AG20443 (cell line): Measurements from ENCODE around the gene CACNA1C.
A peak's percentile ranks its signal among the peaks of the same experiment; 100 is the strongest.

Source experiments
- DNase-seq: peaks from one replicate; pipeline ENCODE4 v3.0.0; 2012; ENCODE audit warnings: low spot score, mixed read lengths

Gene CACNA1C

DNA sequence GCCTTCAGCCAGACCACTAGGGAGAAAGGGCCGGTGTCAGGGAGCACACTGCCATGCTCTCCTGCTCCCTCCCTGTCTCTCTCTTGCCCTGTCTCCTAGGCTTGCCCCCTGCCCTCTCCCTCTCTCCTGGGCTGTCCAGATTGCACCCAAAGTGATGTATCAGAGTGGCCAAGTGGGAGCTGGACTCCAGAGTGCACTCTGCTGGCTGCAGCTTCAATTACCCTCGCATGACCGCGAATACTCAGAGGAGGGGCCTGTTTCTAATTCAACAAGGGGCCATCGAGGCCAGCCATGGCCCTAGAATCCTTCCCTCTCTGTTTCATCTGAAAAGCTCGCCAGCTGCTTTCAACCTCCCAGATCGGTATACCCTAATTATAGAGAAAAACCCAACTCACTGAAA is 535.6 kb downstream of the CACNA1C start:
- DNase-seq: no peak

DNA sequence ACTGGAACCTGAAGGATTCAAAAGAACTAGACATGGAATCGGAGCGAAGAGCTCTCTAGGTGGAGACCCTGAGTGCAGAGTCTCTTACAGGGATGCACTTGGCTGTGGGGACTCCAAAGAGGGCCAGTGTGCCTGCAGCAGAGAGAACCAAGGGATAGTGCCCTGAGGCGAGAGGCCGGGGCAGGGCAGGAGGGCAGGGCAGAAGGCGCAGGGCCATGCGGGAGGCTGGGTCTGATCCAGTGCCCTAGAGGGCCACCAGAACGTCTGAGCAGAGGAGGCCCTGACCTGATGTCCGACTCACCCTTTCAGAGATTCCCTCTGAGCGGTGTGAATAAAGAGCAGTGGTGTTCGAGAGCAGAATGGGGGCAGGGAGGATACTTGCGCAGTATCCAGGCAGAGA is 536.6 kb downstream of the CACNA1C start:
- no peak for DNase-seq

DNA sequence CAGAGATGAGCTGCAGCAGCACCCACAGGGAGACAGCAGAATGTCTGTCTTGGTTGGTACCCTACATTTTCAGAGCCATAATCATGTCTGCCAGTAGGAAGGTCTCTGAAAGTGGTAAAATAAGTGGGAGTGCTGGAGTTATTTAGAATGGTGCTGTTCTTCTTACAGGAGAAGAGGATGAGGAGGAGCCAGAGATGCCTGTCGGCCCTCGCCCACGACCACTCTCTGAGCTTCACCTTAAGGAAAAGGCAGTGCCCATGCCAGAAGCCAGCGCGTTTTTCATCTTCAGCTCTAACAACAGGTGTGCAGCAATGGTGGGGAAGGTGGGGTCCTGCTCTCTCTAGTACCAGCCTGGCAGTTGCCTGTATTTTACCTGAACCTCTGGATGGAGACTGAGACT is 540.3 kb downstream of the CACNA1C start:
- DNase-seq: no peak

DNA sequence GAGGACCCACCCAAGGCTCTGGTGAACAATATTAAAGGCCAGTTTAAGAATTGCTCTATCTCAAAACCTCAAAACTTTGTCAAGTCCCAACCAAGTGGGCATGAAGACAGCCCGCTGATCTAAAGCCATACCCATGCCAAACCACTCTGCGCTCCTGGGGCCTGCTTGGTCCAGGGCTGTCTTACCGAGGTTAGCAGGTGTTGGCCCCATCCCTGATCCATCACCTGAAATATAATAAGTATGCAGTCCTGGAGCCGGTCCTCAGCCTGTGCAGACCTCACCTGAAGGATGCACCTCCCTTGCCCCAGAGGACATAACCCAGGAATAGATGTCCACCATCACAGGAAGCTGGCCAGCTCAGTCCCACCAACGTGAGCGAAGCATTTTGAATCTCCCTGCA is 543.7 kb downstream of the CACNA1C start:
- DNase-seq: no peak

- no peak for DNase-seq
Observed at GRCh38 chr12:2605301-2605700, 552.5 kb downstream of the CACNA1C start.

DNA sequence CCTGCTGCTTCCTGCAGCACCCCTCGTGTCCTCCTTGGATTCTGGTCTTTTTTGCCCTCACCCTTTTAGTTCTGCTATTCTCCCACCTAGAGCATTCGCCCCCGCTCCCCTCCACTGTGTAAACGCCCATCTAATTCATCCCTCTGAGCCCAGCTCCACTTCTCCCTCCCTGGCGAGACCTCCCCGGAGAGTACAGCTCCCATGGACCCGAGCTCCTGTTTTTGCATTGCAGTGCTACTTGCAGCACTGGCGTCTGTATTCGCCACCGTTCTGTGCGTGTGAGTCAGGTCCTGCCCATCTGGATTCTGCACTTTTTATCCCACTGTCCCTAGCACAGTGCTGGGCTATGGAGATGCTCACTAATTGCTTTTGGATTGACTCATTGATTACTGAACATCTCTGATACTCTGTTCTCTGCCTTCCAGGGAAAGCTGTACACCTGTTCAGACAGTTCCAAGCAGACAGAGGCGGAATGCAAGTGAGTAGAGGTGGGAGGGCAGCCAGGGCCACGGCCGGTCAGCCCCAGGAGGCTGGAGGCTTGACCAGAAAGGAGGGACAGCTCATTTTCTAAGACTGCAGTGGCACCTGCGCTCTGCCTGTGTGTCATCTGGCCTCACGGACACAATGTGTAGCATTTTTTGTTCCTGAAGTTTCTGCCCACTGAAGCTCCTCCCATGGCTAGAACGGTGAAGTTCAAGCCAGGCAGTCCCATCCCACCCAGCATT is 553.6 kb downstream of the CACNA1C start:
- DNase-seq: no peak

GRCh38 chr12:2607881-2608607 is 555.3 kb downstream of the CACNA1C start:
- DNase-seq: no peak

GRCh38 chr12:2608608-2608945 is 555.8 kb downstream of the CACNA1C start:
- no peak for DNase-seq

- no peak for DNase-seq
Observed at GRCh38 chr12:2609020-2609419, 556.2 kb downstream of the CACNA1C start.

GRCh38 chr12:2610358-2610757 is 557.6 kb downstream of the CACNA1C start:
- DNase-seq: no peak

- DNase-seq: peak; percentile 94
Observed at GRCh38 chr12:2613326-2614073, 560.7 kb downstream of the CACNA1C start.

GRCh38 chr12:2614341-2614740 is 561.6 kb downstream of the CACNA1C start:
- no peak for DNase-seq

- DNase-seq: no peak
Observed at GRCh38 chr12:2615665-2616402, 563.0 kb downstream of the CACNA1C start.

DNA sequence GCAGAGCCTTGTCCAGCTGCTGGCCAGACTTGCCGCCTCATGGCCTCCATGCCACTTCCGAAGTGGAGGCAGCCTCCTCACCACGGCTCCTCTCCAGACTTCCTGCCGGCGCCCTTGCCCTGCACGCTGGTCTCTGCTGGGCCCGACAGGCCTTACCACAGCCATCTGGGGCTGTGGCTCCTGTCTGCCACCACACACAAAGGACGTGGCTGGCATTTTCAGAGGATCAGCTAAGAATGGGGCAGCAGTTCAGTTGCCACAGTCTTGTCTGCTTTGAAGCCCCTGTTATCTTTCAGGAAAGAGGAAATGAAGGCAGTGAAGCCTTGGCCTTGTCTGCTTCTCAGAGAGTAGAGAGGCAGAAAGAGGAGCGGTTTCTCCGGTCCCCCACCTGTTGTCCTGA is 564.0 kb downstream of the CACNA1C start:
- DNase-seq: no peak

- DNase-seq: no peak
Observed at GRCh38 chr12:2617365-2617764, 564.6 kb downstream of the CACNA1C start.

GRCh38 chr12:2618291-2618995 is 565.7 kb downstream of the CACNA1C start:
- no peak for DNase-seq

DNA sequence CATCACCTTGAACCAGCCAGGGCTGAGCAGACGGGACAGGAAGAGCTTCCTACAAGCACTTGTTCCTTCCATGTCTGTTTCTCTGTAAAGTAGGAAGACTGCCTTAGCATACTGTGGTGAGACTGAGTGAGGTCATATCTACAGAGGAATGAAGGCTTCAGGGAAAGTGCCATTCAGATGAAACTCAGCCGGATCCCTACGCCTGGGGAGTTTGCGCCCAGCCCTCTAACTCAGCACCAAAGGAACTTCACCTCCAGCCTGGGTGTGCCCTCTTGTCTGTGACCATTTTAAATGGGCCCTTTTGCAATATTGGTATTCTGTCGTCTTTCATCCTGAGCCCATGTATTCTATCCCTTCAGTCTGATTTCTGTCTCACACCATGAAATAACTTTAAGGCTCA is 566.3 kb downstream of the CACNA1C start:
- DNase-seq: no peak

DNA sequence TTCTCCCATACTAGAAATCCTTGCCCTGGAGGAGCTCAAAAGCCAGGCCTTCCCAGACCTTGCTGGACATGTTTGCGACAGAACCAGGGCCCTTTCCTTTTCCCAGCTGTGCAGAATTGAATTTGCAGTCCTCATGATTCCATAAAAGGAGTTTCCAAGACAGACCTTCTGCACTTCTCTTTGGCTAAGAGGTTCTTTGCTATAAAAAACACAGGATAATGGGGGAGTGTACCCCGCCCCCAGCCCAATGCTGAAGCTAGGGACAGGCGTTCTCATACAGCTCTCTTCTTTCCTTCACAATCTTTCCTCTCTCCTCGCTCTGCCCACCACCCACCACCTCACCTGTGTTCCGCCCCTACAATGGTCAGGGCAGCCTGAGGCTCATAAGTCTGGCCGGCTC is 569.7 kb downstream of the CACNA1C start:
- DNase-seq: no peak

- DNase-seq: no peak
Observed at GRCh38 chr12:2623472-2623871, 570.7 kb downstream of the CACNA1C start.

DNA sequence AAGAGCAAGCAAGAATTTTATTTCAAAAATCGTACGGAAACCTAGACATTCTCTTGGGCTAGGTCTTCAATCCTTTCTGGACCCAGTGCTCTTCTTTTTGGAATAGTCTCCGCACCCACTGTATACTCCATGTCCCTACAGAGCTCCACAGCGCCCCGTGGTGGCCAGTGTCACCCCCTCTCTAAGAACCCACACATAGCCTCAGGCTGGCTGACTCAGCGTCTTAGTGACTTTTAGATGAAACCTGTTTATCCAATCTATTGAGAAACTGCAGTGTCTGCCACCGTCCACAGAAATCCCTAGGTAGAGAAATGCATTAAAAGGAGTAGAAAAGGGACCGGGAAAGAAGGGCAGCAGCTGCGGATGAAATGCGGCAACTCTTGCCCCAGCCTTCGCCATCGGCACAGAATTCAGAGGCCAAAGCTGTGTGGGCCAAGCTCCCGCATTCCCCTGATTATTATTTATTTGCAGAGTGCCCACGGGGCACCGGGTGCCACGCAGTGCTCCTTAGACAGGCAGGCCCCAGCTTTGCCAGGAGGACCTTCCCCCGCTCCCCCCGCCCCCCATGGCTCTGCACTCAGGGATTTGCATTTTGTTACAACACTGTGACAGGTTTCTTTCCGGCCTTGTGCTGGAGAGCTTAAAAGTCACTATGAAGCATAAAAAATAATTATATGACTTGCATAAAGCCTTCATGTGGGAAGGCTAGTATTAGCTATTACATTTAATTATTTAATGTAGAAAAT is 571.9 kb downstream of the CACNA1C start:
- DNase-seq: peak; percentile 29

- DNase-seq: no peak
Observed at GRCh38 chr12:2625289-2625612, 572.5 kb downstream of the CACNA1C start.
